Measurements from ENCODE around the gene KCNT2.
"Not testable (repeated sequence)": the region's sequence is repeated elsewhere in the genome, so short reads cannot be mapped to it uniquely, and the experiment has no call there.

KCNT2 gene

GRCh38 chr1:196590959-196591358 lies 17.3 kb downstream of the KCNT2 start:
- no peak for DNase-seq (ENCODE audit: low read depth)

GRCh38 chr1:196590012-196590708 lies 18.1 kb downstream of the KCNT2 start:
- no peak for DNase-seq (ENCODE audit: low read depth)

- DNase-seq (ENCODE audit: low read depth): no peak
Observed at GRCh38 chr1:196584696-196585095, 23.5 kb downstream of the KCNT2 start.

GRCh38 chr1:196577386-196577785 lies 30.9 kb downstream of the KCNT2 start:
- DNase-seq (ENCODE audit: low read depth): no peak

GRCh38 chr1:196573226-196573625 lies 35.0 kb downstream of the KCNT2 start:
- DNase-seq (ENCODE audit: low read depth): no peak

GRCh38 chr1:196567238-196567637 lies 41.0 kb downstream of the KCNT2 start:
- DNase-seq (ENCODE audit: low read depth): no peak

- DNase-seq (ENCODE audit: low read depth): no peak
Observed at GRCh38 chr1:196563768-196564167, 44.5 kb downstream of the KCNT2 start.

- DNase-seq (ENCODE audit: low read depth): no peak
Observed at GRCh38 chr1:196559314-196559713, 48.9 kb downstream of the KCNT2 start.

GRCh38 chr1:196558411-196558810 lies 49.8 kb downstream of the KCNT2 start:
- DNase-seq (ENCODE audit: low read depth): no peak

GRCh38 chr1:196557797-196558196 lies 50.4 kb downstream of the KCNT2 start:
- no peak for DNase-seq (ENCODE audit: low read depth)

- DNase-seq (ENCODE audit: low read depth): no peak
Observed at GRCh38 chr1:196550731-196551130, 57.5 kb downstream of the KCNT2 start.

GRCh38 chr1:196546272-196547111 lies 61.7 kb downstream of the KCNT2 start:
- no peak for DNase-seq (ENCODE audit: low read depth)

GRCh38 chr1:196545222-196545621 lies 63.0 kb downstream of the KCNT2 start:
- no peak for DNase-seq (ENCODE audit: low read depth)

- no peak for DNase-seq (ENCODE audit: low read depth)
Observed at GRCh38 chr1:196544617-196545016, 63.6 kb downstream of the KCNT2 start.

GRCh38 chr1:196543833-196544232 lies 64.4 kb downstream of the KCNT2 start:
- no peak for DNase-seq (ENCODE audit: low read depth)

- no peak for DNase-seq (ENCODE audit: low read depth)
Observed at GRCh38 chr1:196538473-196538872, 69.8 kb downstream of the KCNT2 start.

GRCh38 chr1:196535727-196536126 lies 72.5 kb downstream of the KCNT2 start:
- DNase-seq (ENCODE audit: low read depth): no peak

- no peak for DNase-seq (ENCODE audit: low read depth)
Observed at GRCh38 chr1:196531737-196532524, 76.3 kb downstream of the KCNT2 start.

- DNase-seq (ENCODE audit: low read depth): no peak
Observed at GRCh38 chr1:196527919-196528318, 80.3 kb downstream of the KCNT2 start.

- not testable (repeated sequence) for DNase-seq (ENCODE audit: low read depth)
Observed at GRCh38 chr1:196522574-196523345, 85.5 kb downstream of the KCNT2 start.

GRCh38 chr1:196517193-196517592 lies 91.0 kb downstream of the KCNT2 start:
- no peak for DNase-seq (ENCODE audit: low read depth)

- no peak for DNase-seq (ENCODE audit: low read depth)
Observed at GRCh38 chr1:196516373-196516772, 91.9 kb downstream of the KCNT2 start.

All from activated T-helper 1 cell treated with Interleukin-2 at 50 U/mL for 16 hours (primary cell).